Activated naive CD8-positive, alpha-beta T cell treated with anti-CD3 and anti-CD28 coated beads, Interleukin-2, amount 10 ng/mL, durations not matched to agents 7 days and 5 days (primary cell): ENCODE measurements around the gene ARL5C. TPM values are rescaled to one million over a fixed set of nuclear protein-coding genes. Genes with fewer than 3 reads are reported as not detected.
"Not testable (repeated sequence)": the region's sequence is repeated elsewhere in the genome, so short reads cannot be mapped to it uniquely, and the experiment has no call there.

ENCODE experiments used
- ATAC-seq: fragments of 150-1000 bp; cut with Tn5 transposase; one replicate; pipeline ENCODE4 v1.10.0; 2021; ENCODE audit warnings: low read depth, moderate library complexity
- POLR2A ChIA-PET: fragments of 350-600 bp; sonication (Branson Sonifier 250); formaldehyde crosslinking; loops from one replicate; lab custom pipeline; 2021; ENCODE audit warnings: antibody characterized with exemption; lab: Charles Lee
- DNase-seq: peaks from one replicate; pipeline ENCODE4 v3.0.0; 2021
- H3K27ac Mint-ChIP-seq: one replicate; pipeline ENCODE4 v1.8.0; 2022; ENCODE audit warnings: mild to moderate bottlenecking, mixed read lengths
- H3K27me3 Mint-ChIP-seq: one replicate; pipeline ENCODE4 v1.8.0; 2022; ENCODE audit warnings: mild to moderate bottlenecking, moderate library complexity, mixed read lengths
- H3K36me3 Mint-ChIP-seq: one replicate; pipeline ENCODE4 v1.8.0; 2021; ENCODE audit warnings: mild to moderate bottlenecking, mixed read lengths
- H3K4me1 Mint-ChIP-seq: one replicate; pipeline ENCODE4 v1.8.0; 2021; ENCODE audit warnings: mixed read lengths
- H3K4me3 Mint-ChIP-seq: one replicate; pipeline ENCODE4 v1.8.0; 2022; ENCODE audit warnings: mild to moderate bottlenecking, moderate library complexity, mixed read lengths
- H3K9me3 Mint-ChIP-seq: one replicate; pipeline ENCODE4 v1.8.0; 2021; ENCODE audit warnings: mixed read lengths
- total RNA-seq, 2 experiments: library from RNA; stranded (reverse); gene quantifications; one replicate each; pipeline ENCODE4 v1.2.3, GENCODE V29; 2021

ARL5C gene
- total RNA-seq, 2 experiments from 2014 or later: 0.11 TPM; not detected in 1

DNA sequence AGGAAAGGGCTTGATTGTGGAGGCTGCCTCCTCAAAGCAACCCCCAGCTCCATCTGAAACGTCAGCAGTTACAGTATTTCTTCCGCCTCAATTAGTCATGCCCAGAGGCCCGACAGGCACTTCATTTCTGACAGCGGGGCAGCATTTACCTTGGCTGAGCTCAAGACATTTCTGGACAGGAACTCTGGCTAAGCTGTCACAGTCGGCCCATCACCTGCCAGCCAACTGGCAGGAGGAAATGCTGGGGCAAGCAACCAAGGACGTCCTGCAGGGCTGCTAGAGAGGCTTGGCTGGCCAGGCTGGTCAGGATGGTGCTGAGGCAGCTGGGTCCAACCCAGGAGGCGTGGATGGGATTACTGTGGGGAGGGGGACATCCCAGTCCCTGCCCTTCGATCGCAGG lies 42.3 kb downstream of the ARL5C start:
- no peaks in the 10 kb centered on the region for H3K27me3 Mint-ChIP-seq
- no peak overlapping the region for H3K4me3 Mint-ChIP-seq
- DNase-seq (no peak), ATAC-seq (no peak)
- no peaks in the 10 kb centered on the region for H3K36me3 Mint-ChIP-seq
- H3K4me1 Mint-ChIP-seq: no peaks in the 10 kb centered on the region
- no peaks in the 10 kb centered on the region for H3K9me3 Mint-ChIP-seq
- POLR2A ChIA-PET: no interaction called here
- no peak overlapping the region for H3K27ac Mint-ChIP-seq

DNA sequence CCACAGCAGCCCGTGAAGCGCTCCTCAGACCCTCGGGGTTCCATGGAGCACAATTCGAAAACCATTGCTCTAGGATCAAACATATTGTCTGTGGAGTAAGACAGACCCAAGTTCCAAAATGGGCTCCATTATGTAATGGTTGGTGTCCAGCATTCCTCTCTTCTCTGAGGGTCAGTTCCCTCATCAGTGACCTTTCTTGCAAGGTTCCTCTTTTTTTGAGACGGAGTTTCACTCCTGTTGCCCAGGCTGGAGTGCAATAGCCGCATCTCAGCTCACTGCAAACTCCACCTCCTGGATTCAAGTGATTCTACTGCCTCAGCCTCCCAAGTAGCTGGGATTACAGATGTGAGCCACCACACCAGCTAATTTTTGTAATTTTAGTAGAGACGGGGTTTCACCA lies 43.0 kb downstream of the ARL5C start:
- no peak for ATAC-seq
- no peaks in the 10 kb centered on the region for H3K27me3 Mint-ChIP-seq
- no peaks in the 10 kb centered on the region for H3K4me1 Mint-ChIP-seq
- H3K9me3 Mint-ChIP-seq: no peaks in the 10 kb centered on the region
- no peak for DNase-seq
- no peak overlapping the region for H3K27ac Mint-ChIP-seq
- POLR2A ChIA-PET: no interaction called here
- H3K36me3 Mint-ChIP-seq: no peaks in the 10 kb centered on the region
- no peak overlapping the region for H3K4me3 Mint-ChIP-seq

DNA sequence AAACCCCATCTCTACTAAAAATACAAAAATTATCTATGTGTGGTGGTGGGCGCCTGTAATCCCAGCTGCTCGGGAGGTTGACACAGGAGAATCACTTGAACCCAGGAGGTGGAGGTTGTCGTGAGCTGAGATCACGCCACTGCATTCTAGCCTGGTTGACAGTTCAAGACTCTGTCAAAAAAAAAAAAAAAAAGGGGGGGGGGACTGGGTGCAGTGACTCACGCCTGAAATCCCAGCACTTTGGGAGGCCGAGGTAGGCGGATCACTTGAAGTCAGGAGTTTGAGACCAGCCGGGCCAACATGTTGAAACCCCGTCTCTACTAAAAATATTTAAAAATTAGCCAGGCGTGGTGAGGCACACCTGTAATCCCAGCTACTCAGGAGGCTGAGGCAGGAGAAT lies 44.0 kb downstream of the ARL5C start:
- not testable (repeated sequence) for H3K27ac Mint-ChIP-seq, H3K4me3 Mint-ChIP-seq, H3K9me3 Mint-ChIP-seq, DNase-seq, H3K4me1 Mint-ChIP-seq, H3K36me3 Mint-ChIP-seq, ATAC-seq, H3K27me3 Mint-ChIP-seq
- POLR2A ChIA-PET: interaction anchor here (0.6 kb wide), 1 partner anchor 22 kb away, joined by 3 read pairs; no protein-coding TSS in a partner anchor

DNA sequence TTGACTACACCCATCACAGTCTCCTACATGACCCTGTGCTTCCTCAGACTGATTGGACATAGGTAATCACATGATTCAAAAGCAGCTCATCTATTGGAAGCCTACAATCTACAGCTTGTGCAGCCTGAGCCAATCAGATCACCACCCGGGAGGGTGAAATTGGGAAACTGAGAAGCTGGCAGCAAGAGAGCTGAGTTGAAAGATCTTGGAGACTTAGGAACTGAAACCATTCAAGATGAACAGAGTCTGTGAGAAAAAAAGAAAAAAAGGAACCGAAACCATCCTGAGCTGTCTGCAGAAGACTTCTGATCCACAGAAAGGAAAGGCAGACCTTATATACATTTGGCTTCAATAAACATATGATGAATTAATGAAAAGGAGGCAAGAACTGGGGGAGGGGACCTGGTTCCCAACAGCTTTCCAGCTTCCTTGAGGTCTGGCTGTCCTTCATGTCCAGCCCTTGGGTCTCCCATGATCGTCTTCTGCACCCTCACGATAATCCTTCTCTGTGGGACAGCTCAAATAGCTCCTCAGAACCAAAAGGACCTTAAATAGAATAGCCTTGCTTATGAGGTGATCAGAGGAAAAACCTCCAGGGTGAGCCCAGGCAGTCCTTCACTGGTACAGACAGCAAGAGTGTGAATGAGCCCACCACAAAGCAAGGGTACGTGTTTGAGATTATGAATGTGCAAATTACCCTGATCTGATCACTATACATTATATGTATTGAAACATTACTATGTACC lies 47.1 kb downstream of the ARL5C start:
- H3K4me3 Mint-ChIP-seq: no peak overlapping the region
- H3K27ac Mint-ChIP-seq: no peak overlapping the region
- H3K27me3 Mint-ChIP-seq: peaks cover 2% of the 10 kb centered on the region
- no peaks in the 10 kb centered on the region for H3K9me3 Mint-ChIP-seq
- H3K36me3 Mint-ChIP-seq: no peaks in the 10 kb centered on the region
- DNase-seq (no peak), ATAC-seq (no peak)
- no peaks in the 10 kb centered on the region for H3K4me1 Mint-ChIP-seq
- POLR2A ChIA-PET: no interaction called here

- ATAC-seq (no peak), DNase-seq (no peak)
- peaks cover 2% of the 10 kb centered on the region for H3K27me3 Mint-ChIP-seq
- no peak overlapping the region for H3K4me3 Mint-ChIP-seq
- no peak overlapping the region for H3K27ac Mint-ChIP-seq
- H3K36me3 Mint-ChIP-seq: no peaks in the 10 kb centered on the region
- no peaks in the 10 kb centered on the region for H3K4me1 Mint-ChIP-seq
- no peaks in the 10 kb centered on the region for H3K9me3 Mint-ChIP-seq
- POLR2A ChIA-PET: no interaction called here
Measured at GRCh38 chr17:39116224-39116623, 49.7 kb downstream of the ARL5C start.

- H3K36me3 Mint-ChIP-seq: no peaks in the 10 kb centered on the region
- H3K4me3 Mint-ChIP-seq: no peak overlapping the region
- no peak overlapping the region for H3K27ac Mint-ChIP-seq
- POLR2A ChIA-PET: no interaction called here
- ATAC-seq (no peak), DNase-seq (no peak)
- H3K4me1 Mint-ChIP-seq: no peaks in the 10 kb centered on the region
- H3K9me3 Mint-ChIP-seq: no peaks in the 10 kb centered on the region
- H3K27me3 Mint-ChIP-seq: peaks cover 2% of the 10 kb centered on the region
Measured at GRCh38 chr17:39115135-39115534, 50.8 kb downstream of the ARL5C start.

DNA sequence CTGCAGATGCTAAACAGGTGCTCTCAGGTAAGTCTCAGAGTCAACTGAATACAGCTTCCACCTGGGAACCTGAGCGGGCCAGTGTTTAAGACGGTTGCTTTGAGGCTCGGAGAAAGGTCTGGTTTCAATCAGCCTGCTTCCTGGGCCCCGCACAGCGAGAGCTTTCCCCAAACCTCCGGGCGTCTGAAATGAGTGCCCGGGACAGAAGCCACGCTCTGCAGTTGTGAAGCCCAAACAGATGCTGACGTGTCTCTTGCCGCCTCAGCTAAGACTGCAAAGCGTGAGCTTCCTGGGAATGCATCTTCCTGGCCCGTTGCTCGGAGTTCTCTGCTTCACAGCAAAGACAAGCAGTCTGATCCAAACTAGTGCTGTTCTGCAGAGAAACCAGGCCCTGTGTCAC lies 51.2 kb downstream of the ARL5C start:
- H3K4me1 Mint-ChIP-seq: no peaks in the 10 kb centered on the region
- no peak for DNase-seq
- H3K9me3 Mint-ChIP-seq: no peaks in the 10 kb centered on the region
- H3K27me3 Mint-ChIP-seq: peaks cover 2% of the 10 kb centered on the region
- POLR2A ChIA-PET: no interaction called here
- no peak overlapping the region for H3K27ac Mint-ChIP-seq
- no peaks in the 10 kb centered on the region for H3K36me3 Mint-ChIP-seq
- ATAC-seq: no peak
- no peak overlapping the region for H3K4me3 Mint-ChIP-seq

GRCh38 chr17:39113871-39114270 lies 52.1 kb downstream of the ARL5C start:
- Mint-ChIP-seq H3K27ac (no peak overlapping the region), H3K4me1 (no peaks in the 10 kb centered on the region), H3K27me3 (peaks cover 2% of the 10 kb centered on the region), H3K4me3 (no peak overlapping the region), H3K36me3 (no peaks in the 10 kb centered on the region), H3K9me3 (no peaks in the 10 kb centered on the region)
- ATAC-seq: no peak
- no peak for DNase-seq
- POLR2A ChIA-PET: no interaction called here

DNA sequence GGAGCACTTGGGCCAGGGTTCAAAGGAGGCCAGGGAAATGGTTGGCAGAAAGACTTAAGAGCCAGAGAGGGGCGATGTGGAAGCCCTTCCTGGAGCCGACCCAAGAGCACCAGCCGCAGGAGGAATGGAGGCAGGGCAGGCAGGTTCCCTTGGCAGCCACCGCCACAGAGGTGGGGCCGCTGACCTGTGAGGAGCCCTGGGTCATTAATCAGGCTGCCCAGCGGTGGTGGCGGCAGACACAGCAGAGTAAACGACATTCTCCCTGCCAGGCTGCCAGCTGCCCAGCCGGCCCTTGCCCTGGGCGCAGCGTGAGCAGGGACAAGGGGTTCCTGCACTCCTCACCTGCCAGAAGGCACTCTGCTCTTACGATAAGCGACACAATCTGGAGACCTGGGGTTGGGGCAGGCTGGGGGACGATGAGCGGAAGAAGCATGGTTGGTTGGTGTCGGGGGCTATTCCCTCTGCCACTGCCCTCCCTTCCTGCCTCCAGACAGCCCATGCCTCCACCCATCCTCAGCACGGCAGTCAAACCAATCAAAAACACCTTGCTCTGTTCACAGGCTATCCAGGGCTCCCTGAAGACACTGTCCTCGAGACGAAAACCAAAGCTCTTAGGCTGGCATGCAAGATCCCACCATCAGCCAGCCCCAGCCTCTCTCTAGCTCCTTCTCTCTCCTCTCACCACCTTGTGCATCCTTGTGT lies 55.4 kb downstream of the ARL5C start:
- ATAC-seq: no peak
- no peaks in the 10 kb centered on the region for H3K9me3 Mint-ChIP-seq
- H3K36me3 Mint-ChIP-seq: no peaks in the 10 kb centered on the region
- peaks cover 2% of the 10 kb centered on the region for H3K27me3 Mint-ChIP-seq
- H3K27ac Mint-ChIP-seq: no peak overlapping the region
- H3K4me3 Mint-ChIP-seq: no peak overlapping the region
- no peaks in the 10 kb centered on the region for H3K4me1 Mint-ChIP-seq
- no peak for DNase-seq
- POLR2A ChIA-PET: no interaction called here

- Mint-ChIP-seq H3K27ac (no peak overlapping the region), H3K4me3 (no peak overlapping the region), H3K9me3 (no peaks in the 10 kb centered on the region), H3K36me3 (no peaks in the 10 kb centered on the region), H3K4me1 (no peaks in the 10 kb centered on the region), H3K27me3 (peaks cover 2% of the 10 kb centered on the region)
- ATAC-seq (no peak), DNase-seq (no peak)
- POLR2A ChIA-PET: no interaction called here
Measured at GRCh38 chr17:39108461-39109375, 57.2 kb downstream of the ARL5C start.

DNA sequence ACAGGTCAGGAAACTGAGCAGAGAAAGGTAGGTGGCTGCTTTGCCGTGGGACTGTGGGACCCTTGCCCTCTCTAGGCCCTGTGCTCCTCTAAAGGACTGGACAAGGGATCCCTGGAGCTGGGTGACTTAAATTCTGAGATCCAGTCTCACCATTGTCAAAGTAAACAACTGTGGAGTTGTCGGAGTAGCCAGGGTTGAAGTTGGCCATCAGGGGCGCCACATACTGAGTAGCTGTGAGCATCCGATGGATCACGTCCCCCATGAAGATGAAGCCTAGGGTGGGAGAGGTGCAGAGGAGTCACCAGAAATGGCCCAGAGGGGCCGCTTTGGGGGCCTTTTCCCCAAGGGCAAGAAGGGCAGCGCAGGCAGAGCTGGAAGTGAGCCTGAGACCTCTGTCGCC lies 58.0 kb downstream of the ARL5C start:
- POLR2A ChIA-PET: no interaction called here
- ATAC-seq (no peak), DNase-seq (no peak)
- H3K36me3 Mint-ChIP-seq: no peaks in the 10 kb centered on the region
- no peak overlapping the region for H3K27ac Mint-ChIP-seq
- no peaks in the 10 kb centered on the region for H3K4me1 Mint-ChIP-seq
- H3K9me3 Mint-ChIP-seq: no peaks in the 10 kb centered on the region
- peaks cover 2% of the 10 kb centered on the region for H3K27me3 Mint-ChIP-seq
- no peak overlapping the region for H3K4me3 Mint-ChIP-seq

DNA sequence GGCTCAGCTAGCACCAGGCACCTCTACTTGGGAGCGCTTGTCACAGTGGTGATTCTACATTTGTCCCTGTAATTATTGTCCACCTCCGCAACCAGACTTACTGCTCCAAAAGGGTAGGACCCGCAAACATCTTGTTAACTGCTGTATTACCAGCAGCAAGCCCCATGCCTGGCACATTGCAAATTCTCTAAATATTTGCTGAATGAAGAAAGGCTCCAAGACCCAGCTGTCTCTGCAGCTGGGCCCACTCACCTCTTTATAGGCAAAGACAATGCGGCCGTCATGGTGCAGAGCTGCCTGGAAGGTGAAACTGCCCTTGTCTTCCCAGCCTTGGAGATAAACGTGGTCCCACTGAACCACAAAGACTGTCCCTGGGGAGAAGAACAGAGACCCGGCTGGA lies 58.8 kb downstream of the ARL5C start:
- peaks cover 3% of the 10 kb centered on the region for H3K4me1 Mint-ChIP-seq
- POLR2A ChIA-PET: no interaction called here
- H3K36me3 Mint-ChIP-seq: no peaks in the 10 kb centered on the region
- no peak for ATAC-seq
- no peaks in the 10 kb centered on the region for H3K9me3 Mint-ChIP-seq
- no peak overlapping the region for H3K4me3 Mint-ChIP-seq
- H3K27ac Mint-ChIP-seq: no peak overlapping the region
- H3K27me3 Mint-ChIP-seq: peaks cover 2% of the 10 kb centered on the region
- DNase-seq: no peak
